CD4-positive, alpha-beta T cell treated with Interleukin-4 for 4 hours (primary cell): ENCODE measurements around the gene CMIP.

Experiments
- DNase-seq: peaks from one replicate; pipeline ENCODE4 v3.0.0-alpha.2; 2020

CMIP gene

DNA sequence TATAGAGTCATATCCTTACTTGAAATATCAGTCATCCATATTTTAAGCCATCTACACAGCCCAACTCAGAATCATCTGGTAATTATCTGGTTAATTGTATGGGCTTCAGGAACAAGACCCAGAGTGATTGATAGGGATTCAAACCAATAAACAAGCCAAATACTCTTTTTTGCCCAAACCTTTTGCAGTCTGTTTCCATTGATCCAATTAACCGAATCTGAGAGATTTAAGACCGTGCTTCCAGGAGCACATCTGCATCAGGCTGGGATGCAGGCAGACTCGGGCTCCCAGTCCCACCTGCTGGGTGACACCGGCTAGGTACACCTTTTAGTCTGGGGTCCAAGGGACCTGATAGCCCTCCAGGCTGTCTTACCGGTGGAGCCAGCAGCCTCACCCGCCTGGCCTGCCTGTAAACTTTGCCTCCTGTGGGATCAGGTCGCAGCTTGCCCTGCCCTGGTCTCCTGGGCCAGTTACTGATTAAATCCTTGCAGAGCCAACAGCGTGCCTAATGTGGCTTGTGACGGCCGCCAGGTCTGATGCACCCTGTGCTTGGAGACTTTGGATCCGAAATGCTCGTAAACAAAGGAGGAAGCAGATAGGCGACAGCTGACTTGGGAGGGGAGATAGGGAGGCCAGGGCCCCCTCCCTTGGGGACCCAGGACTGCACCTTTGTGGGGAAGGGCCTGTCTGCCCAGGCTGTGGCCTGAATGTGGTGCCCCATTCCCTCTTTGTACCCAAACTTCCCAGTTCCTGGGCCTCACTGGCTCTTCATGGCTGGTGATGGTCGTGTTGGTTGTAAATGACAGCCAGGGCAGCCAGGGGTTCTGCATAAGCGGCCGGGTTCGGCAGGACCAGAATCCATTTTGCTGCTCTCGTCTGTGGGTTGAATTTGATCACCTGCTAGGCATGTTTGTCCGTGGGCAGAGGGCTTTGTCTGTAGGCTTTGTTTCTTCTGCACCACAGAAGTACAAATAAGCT lies 3.8 kb downstream of the CMIP start:
- no peak for DNase-seq

DNA sequence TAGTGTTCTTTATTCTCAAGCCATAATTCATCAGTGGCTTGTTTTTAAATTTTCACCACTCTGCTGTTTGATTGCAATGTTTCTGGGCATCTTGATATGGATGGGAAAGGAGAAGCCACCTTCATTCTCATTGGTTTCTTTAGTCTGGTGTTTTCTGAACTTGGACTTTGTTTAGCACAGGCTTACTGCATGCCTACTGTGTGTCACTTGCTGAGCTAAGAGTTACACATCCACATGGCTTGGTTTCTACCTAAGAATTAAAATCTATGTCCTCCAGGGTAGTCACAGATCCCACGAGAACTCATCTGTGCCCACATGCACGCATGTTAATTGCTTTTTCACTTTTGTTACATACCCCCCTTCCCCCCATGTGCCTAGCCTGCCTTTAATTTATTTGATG lies 4.6 kb downstream of the CMIP start:
- DNase-seq = no peak

DNA sequence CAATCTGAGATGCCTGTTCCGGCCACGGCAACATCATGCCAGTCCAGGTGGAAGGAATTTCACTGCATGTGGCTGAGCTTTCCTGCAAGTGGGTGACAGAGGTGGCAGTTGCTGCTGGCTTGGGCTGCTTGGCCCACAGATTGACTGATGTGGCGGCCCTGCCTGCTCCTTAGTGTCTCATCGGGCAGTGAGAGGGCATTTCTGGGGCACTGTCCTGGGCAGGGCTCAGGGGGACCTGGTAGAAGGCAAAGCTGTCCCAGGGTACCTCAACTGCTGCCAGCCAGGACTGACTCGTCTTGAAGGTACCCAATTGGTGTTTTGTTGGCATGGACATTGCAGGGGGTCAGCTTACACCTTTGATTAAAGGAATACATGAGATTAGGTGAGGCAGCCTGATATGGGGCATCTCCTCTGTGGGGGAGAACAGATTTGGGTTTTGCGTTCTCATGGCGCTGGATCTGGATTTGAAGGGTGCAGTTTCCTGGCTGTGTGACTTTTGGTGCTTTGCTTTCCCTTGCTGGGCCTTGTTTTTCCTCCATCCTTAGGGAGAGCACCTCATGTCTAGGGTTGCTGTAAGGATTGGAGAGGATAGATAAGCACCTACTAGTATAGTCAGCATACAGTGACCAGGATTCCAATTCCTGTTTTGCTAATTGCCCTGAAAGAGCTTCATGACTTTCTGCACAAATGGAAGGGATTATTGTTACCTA lies 5.4 kb downstream of the CMIP start:
- no peak for DNase-seq

DNA sequence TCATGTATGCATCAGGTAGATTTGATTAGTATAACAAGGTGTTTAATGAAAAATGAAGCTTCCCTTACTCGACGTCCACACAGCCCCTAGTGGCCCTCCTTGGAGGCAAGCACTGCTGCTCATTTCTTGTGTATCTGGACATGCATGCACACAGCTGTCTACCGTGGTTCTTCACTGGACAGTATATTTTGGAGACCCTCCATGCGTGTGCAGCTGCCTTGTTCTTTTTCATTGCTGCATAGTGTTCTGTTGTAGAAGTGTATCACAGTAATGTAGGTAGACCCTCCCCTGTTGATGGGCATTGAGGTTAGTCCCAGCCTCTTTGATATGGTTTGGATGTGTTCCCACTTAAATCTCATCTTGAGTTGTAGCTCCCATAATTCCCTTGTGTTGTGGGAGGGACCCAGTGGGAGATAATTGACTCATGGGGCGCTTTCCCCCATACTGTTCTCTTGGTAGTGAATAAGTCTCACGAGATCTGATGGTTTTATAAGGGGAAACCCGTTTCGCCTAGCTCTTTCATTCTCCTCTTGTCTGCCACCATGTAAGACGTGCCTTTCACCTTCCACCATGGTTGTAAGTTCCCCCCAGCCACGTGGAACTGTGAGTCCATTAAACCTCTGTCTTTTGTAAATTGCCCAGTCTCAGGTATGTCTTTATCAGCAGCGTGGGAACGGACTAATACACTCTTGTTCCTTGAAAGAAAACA lies 6.3 kb downstream of the CMIP start:
- DNase-seq = no peak

GRCh38 chr16:81451753-81452680 lies 7.4 kb downstream of the CMIP start:
- peak; percentile 29 for DNase-seq

GRCh38 chr16:81453091-81453728 lies 8.6 kb downstream of the CMIP start:
- no peak for DNase-seq

- no peak for DNase-seq
These were observed 9.4 kb downstream of the CMIP start for GRCh38 chr16:81454044-81454443.

DNA sequence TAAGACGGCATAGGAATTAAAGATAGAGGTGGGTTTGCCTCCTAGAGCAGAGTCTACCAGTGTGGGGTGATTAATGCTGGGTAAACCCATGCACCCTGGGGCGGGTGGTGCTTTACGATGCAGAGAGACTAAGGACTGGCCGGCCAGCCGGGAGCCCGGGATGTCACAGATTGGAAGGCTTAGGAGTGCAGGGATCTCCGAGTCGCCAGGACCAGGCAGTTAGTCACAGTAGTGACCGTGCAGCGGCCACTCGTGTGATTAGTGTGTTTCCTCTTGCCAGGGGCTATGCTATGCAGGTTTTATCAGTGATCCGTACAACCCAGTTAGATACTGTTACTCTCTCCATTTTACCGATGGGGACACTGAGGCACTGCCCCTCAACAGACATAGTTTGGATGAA lies 10.4 kb downstream of the CMIP start:
- DNase-seq = no peak

- DNase-seq = no peak
These were observed 11.3 kb downstream of the CMIP start for GRCh38 chr16:81455720-81456494.

GRCh38 chr16:81456523-81457325 lies 12.1 kb downstream of the CMIP start:
- no peak for DNase-seq

DNA sequence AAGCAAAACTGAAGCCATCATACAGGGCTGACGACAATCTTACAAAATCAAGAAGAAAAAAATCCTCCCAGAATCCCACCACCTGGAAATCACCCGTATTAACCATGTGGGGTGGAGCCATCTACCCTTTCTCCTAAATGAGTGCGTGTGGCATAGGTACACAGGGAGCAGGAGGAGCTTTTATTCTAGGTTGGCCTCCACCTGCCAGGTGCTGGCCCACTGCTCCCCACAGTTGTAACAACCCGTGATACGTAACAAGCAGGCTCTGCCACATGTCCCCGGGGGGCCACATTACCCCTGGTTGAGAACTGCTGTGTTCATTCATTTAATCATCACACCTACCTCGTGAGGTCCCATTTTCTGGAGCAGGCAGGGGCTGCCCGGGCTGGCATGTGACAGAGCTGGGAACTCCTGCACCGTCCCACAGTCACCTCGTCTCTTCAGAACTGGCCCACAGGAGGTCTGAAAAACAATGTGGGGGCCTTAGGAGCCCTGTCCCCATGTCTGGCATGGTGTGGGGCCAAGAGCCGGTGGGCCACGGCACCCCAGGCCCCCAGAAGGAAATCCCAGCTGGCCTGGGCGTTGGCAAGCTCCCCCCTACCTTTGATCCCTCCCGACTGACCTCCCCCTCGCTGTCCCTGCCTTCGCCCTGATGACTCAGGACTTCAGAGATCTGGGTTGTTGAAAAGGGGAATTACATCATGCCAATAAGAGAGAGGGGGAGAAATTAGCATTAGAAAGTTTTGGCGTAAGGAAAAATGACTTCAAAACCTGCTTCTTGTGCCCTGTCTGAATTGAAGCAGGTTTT lies 12.9 kb downstream of the CMIP start:
- no peak for DNase-seq

- DNase-seq = no peak
These were observed 13.6 kb downstream of the CMIP start for GRCh38 chr16:81458149-81458669.

GRCh38 chr16:81458827-81459598 lies 14.4 kb downstream of the CMIP start:
- DNase-seq = no peak

DNA sequence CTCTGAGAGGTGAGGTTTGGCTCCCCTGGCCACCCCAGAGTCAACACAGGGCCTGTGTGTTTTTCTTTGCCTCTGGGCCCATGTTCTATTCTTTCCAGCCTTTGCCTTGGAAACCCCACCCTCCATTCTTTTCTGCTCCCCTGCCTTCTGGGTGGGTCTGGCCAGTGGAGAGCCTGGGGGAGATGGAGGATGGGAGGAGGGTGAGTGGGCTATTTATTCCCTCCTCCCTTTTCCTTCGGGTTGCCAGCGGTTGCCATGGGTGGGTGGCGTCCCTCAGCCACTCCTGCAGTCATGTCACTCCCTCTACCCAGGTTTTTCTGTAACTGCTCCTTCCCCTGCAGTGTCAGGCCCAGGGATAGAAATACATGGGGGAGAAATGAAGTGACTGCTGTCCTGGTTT lies 15.5 kb downstream of the CMIP start:
- no peak for DNase-seq

GRCh38 chr16:81461243-81461642 lies 16.6 kb downstream of the CMIP start:
- DNase-seq = no peak

DNA sequence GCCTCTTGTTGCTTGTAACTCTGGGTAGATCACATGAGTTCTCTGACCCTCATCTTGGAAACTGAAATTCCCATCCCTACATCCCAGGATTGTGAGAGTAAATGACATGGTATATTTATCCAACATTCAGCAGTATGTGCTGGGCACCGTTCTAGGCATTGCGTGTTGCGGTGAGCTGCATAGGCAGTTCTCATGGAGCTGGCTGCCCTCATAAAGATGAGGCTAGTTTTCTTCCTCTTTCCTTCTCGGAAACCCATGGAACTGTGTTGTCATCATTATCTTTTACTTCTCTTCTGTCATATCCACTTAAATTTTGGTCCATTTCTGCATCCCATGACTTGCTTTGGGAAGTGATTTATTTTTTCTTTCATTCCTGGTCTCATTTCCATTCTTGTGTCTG lies 17.2 kb downstream of the CMIP start:
- DNase-seq = no peak

- DNase-seq = no peak
These were observed 18.1 kb downstream of the CMIP start for GRCh38 chr16:81462683-81463082.

DNA sequence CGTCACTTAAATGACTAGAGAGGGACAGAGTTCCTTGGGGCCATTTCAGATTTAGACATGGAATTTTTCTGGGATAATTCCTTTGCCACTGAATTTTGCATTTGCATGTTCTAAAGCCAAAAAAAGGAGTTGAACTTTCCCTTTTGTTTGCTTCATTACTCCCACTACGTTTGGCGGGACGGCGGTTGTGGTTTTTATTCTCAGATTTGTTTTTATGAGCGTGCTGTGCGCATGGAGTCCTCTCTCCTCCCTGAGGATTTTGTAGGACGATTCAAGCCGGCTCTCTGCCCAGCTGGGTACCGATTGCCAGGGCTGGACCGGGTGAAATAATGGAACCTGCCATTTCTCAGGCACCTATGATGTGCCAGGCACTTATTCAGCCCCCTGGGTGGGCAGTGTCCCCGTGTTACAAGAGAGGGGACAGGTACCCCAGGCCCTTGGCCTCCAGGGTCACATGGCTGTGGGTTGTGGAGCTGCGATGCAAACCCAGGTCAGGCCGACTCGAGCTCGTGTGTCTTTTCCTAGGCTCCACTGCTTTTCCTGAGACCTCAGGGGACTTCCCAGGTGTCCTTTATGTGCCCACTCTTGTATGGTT lies 18.8 kb downstream of the CMIP start:
- DNase-seq = no peak
